T-helper 2 cell treated with Interferon-gamma antibody and Interleukin-4, amounts not matched to agents 5 μg/mL and 100 μg/mL, for 36 hours (primary cell): ENCODE measurements around the gene SF3A1.

ENCODE experiments used
- DNase-seq: peaks from one replicate; pipeline ENCODE4 v3.0.0; 2021; ENCODE audit warnings: low spot score
- H3K27ac Mint-ChIP-seq: one replicate; pipeline ENCODE4 v1.8.0; 2021; ENCODE audit warnings: mild to moderate bottlenecking, mixed read lengths
- H3K27me3 Mint-ChIP-seq: one replicate; pipeline ENCODE4 v1.8.0; 2021; ENCODE audit warnings: low read depth, mixed read lengths
- H3K36me3 Mint-ChIP-seq: one replicate; pipeline ENCODE4 v1.8.0; 2021; ENCODE audit warnings: low read depth, mixed read lengths
- H3K4me1 Mint-ChIP-seq: one replicate; pipeline ENCODE4 v1.8.0; 2021; ENCODE audit warnings: low read depth, mixed read lengths
- H3K4me3 Mint-ChIP-seq: one replicate; pipeline ENCODE4 v1.8.0; 2022; ENCODE audit warnings: mild to moderate bottlenecking, moderate library complexity, mixed read lengths
- H3K9me3 Mint-ChIP-seq: one replicate; pipeline ENCODE4 v1.8.0; 2021; ENCODE audit warnings: mixed read lengths

The SF3A1 gene

GRCh38 chr22:30285176-30285845 is 71.4 kb downstream of the SF3A1 start:
- no peak for DNase-seq
- H3K9me3 Mint-ChIP-seq = no peaks in the 10 kb centered on the region
- H3K36me3 Mint-ChIP-seq = peaks cover 25% of the 10 kb centered on the region
- peak overlapping the region; percentile 7 for H3K4me3 Mint-ChIP-seq
- H3K4me1 Mint-ChIP-seq = peaks cover 48% of the 10 kb centered on the region
- H3K27me3 Mint-ChIP-seq = no peaks in the 10 kb centered on the region
- H3K27ac Mint-ChIP-seq = peak overlapping the region; percentile 78

GRCh38 chr22:30284666-30285065 is 72.0 kb downstream of the SF3A1 start:
- Mint-ChIP-seq H3K27ac (peak overlapping the region; percentile 78), H3K36me3 (peaks cover 26% of the 10 kb centered on the region), H3K4me1 (peaks cover 44% of the 10 kb centered on the region), H3K4me3 (peak overlapping the region; percentile 67), H3K27me3 (no peaks in the 10 kb centered on the region), H3K9me3 (no peaks in the 10 kb centered on the region)
- DNase-seq = no peak

- Mint-ChIP-seq H3K4me3 (peak overlapping the region; percentile 67), H3K9me3 (no peaks in the 10 kb centered on the region), H3K4me1 (peaks cover 47% of the 10 kb centered on the region), H3K36me3 (peaks cover 29% of the 10 kb centered on the region), H3K27me3 (no peaks in the 10 kb centered on the region), H3K27ac (peak overlapping the region; percentile 72)
- DNase-seq = no peak
Observed at GRCh38 chr22:30284172-30284571, 72.5 kb downstream of the SF3A1 start.

DNA sequence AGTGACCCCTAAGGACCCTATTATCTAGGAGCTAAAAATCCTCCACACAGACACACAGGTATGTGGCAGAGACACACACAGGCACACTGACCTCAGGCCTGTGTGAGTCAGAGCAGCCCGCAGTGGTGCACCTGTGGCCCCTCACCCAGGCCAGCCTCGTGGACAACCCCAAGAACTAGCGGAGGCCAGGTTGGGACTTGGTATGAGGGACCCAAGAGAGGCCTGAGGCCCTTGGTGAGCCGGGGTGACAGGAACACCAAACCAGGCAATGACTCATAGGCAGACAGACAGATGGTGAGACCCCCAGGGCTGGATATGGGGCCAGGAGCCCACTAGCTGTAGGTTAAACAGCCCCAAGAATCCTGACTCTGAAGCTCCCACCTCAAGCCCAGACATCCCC is 73.4 kb downstream of the SF3A1 start:
- H3K4me1 Mint-ChIP-seq = peaks cover 53% of the 10 kb centered on the region
- DNase-seq = no peak
- H3K27me3 Mint-ChIP-seq = no peaks in the 10 kb centered on the region
- no peaks in the 10 kb centered on the region for H3K9me3 Mint-ChIP-seq
- peak overlapping the region; percentile 77 for H3K27ac Mint-ChIP-seq
- peaks cover 32% of the 10 kb centered on the region for H3K36me3 Mint-ChIP-seq
- H3K4me3 Mint-ChIP-seq = peak overlapping the region; percentile 67

DNA sequence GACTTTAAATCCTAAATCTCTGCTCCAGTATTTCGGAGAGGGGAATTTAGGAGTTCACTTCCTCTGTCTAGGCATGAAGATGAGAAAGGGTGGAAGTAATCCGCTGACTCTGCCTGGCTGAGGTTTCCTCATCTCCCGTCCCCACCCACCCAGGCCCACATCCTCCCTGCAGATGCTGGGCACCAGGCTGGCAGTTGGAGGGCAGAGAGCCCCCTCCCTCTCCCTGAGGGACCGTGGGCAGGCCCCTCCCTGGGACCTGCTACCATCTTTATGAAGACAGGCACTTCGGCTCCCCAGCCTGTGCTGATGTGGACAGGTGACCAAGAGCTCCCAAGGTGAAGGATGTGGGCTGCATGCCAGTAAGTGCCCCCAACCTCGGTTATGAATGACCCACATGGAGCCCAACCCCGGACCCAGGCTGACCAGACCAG is 74.1 kb downstream of the SF3A1 start:
- H3K9me3 Mint-ChIP-seq = no peaks in the 10 kb centered on the region
- peaks cover 54% of the 10 kb centered on the region for H3K4me1 Mint-ChIP-seq
- H3K4me3 Mint-ChIP-seq = peak overlapping the region; percentile 67
- no peaks in the 10 kb centered on the region for H3K27me3 Mint-ChIP-seq
- peaks cover 37% of the 10 kb centered on the region for H3K36me3 Mint-ChIP-seq
- no peak for DNase-seq
- peak overlapping the region; percentile 77 for H3K27ac Mint-ChIP-seq
